Kidney tubule cell (primary cell): Measurements from ENCODE around the gene HYLS1.

Experiments
- DNase-seq: peaks from one replicate; pipeline ENCODE4 v3.0.0-alpha.2; 2018; ENCODE audit warnings: low spot score

Gene HYLS1

GRCh38 chr11:125934473-125934872 lies 47.0 kb downstream of the HYLS1 start:
- no peak for DNase-seq

DNA sequence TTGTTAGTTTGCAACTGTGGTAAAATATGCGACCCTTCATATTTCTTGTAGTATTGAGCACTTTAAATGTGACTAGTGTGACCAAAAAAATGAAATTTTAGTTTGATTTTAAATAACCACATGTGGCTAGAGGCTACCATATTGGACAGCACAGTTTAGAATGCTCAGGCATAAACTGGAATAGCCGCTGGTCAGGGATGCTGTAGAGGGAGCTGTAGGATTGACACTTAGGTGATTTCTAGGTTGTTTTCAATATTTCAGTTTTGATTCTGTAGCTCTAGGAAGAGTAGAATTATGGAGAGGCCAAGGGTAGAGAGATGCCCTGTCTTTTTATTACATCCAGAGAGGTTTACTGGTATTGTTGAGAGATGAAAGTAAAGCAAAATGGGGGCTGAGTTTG lies 47.6 kb downstream of the HYLS1 start:
- DNase-seq: no peak

DNA sequence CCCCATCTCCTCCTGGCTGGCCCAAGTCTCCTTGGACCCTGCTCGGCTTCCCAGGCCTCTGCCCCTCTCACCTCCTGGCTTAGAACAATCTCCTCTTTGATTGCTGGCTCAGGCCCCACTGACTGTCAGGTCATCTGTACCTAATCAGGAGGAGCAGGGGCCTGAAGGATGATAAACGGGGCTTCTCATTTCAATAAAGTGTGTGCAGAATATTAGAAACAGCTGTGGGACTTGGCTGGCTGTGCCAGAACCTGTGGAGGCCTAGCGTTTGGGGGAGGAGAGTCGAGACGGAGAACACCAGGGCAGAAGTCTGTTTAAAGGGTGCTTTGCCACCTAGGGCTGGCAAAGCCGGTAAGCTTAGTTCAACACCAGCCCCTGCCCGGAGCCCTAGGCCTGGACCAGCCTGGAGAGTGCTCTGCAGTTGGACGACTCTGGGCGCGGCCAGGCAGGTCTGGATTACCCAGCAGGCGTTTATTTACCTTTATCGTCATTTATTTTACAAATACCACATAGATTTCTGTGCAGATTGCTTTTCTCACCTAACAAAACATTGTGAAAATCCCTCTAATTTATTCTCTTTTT lies 48.2 kb downstream of the HYLS1 start:
- no peak for DNase-seq

DNA sequence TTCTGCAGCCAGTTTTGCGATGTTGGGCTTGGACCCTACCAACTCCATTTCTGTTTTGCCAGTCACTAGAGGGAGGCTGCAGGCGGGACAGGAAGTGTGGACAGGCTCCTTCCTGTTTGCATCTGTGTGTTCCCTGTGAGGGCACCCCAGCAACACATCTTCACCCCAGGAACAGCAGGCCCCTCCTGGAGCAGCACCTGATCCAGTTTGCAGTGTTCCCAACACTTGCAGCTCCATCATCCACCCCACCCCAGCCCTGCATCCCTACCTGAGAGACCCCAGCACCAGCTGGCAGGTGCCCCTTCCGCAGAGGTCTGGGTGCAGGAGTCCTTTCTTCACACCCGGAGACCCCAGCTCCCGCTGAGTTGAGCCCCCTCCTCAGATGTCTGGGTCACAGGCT lies 51.0 kb downstream of the HYLS1 start:
- DNase-seq: no peak

GRCh38 chr11:125939081-125939521 lies 51.6 kb downstream of the HYLS1 start:
- no peak for DNase-seq

DNA sequence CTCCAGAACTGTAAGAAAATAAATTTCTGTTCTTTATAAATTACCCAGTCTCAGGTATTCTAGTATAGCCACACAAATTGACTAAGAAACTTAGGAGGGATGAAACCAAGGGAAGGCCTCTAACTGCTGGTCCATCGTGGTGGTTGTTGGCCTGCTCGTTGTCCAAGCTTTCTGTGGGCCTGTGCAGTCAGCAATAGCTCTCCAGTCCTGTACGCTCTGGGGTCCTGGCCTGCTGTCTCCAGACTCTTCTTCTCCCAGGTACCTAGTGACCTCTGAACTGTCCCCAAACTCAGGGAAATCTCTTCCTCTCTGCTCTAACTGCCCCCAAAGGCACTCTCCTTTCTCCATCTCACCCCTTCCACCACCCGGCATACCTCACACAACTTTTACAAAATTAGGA lies 52.7 kb downstream of the HYLS1 start:
- DNase-seq: no peak

- no peak for DNase-seq
These were observed 53.8 kb downstream of the HYLS1 start for GRCh38 chr11:125941267-125941618.

DNA sequence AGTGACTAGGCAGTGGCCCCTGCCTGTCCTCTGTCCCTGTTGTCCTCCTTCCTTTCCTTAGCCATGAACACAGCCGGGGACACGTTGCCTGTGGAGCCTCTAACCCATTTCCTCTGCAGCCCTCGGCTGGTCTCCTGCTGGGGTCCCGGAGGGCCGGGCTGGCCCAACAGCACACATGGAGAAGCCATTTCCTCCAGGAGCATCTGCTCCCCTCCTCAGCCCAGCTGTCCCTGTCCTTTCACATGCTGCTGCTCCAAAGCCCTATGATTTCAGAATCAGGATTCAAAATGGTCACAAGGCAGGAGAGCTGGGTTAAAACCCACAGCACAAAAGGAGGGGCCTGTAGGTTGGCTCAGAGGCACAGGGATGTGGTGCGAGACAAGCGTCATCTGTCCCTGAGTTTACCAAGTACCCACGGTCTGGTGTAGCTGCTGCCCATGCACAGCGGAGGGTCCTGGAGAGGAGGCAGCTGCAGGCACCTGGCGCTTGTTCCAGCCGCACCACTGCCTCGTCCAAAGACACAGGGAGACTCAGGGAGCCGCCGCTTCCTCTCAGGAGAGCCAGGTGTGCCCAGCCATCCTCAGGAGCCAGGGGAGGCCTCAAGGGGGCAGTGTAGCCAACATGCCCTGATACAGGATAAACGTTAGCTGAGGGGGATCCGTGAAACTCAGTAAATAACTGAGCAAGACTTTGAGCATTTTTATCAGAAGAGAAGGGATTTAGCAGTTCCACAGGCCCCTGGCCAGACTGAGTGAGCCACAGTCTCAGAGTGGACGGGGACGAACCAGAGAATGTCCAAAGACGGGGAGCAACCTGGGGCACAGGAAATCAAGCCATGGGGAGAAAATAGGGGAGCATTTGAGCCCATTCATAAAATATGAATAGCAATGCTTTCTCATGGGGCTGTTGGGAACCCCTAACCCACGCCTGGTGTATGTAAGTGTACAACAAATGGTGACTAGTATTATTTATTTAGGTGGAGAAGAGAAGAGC lies 54.4 kb downstream of the HYLS1 start:
- peak; percentile 50 for DNase-seq

DNA sequence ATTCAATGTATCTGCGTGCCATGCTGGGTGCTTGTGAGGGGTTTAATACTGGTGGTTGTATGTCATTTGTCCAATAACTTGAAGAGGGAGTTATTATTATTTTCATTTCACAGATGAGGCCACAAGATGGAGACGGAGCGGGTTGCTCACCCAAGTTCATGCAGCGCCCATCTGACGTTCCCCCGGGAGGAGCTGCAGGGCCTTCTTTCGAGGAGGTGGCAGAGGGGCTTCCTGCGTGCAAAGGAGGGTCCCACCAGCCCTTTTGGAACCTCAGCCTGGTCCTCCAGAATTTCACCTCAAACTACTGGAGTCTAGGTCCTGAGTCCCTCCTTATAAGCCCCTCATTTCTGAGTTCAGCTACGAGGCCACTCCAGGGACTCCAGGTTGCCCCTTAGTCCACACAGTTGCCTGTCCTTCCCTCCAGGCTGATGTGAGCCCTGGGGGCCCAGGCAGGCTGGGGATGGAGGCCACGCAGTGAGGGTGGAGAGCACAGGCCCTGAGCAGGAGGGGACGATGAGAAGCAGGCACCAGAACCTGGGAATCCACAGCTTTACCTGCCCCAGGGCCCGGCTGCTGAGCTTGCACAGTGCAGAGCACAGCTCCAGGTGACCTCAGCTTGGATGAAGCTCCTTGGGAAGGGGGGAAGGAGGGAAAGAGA lies 55.4 kb downstream of the HYLS1 start:
- no peak for DNase-seq

DNA sequence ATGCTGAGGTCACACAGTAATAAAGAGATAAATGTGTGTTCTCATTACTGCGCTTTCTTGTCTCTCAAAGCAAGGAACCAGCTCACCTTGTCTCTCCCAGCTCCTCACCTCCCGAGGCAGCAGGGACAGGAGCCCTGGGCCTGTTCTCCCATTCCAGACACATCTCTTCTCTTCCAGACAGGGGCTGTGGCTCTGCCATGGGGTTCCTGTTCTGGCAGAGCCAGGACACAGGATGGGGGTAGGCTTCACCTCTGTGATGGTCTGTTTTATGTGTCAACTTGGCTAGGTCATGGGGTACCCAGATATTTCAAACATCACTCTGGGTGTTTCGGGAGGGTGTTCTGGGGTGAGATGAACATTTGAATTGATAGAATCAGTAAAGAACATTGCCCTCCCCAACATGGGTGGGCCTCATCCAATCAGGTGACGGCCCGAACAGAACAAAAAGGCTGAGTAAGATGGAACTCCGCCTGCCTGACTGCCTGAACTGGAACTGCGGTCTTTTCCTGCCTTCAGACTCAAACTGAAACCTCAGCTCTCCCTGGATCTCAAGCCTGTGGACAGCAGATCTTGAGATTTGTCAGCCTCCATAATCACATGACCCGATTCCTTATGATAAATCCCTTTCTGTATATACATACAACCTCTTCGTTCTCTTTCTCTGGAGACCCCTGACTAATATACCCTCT lies 56.3 kb downstream of the HYLS1 start:
- DNase-seq: no peak

GRCh38 chr11:125944350-125945010 lies 57.0 kb downstream of the HYLS1 start:
- DNase-seq: no peak

DNA sequence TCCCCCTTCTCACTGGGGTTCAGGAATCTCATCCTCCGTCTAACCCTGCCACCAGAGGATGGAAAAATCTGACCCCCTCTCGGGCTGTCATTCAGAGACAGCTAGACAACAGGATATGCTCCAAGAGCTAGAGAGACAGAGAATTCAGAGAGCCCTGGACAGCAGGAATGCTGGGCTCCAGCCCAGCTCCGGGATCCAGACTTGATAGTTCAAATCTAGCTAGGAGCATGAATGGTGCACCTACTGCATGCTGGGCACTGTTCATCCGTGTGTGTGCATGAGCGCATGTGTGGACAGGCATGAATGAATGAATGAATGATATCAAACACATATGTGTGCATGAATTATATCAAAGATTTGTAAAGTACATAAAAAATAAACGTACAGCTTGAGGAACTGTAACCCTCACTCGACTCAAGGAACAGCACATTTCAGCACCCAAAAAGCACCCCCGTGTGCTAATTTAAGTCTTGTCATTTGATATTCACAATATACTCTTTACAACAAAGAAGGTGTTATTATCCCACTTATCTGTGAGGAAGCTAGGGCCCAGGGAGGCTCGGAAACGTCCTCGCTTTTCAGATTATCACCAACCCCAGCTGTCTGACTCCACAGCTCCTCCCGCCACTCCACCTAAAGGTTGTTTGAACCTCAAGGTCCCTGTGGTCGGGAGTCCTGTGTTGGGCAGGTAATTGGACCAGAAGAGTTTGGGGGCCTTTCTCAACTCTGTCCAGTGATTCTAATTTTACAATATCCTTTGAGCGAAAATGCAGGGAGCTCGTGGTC lies 57.7 kb downstream of the HYLS1 start:
- no peak for DNase-seq

- peak; percentile 46 for DNase-seq
These were observed 58.5 kb downstream of the HYLS1 start, which contains the start of gene VSIG10L2 for GRCh38 chr11:125945797-125946520. Gene VSIG10L2, plus strand, starts transcription at chr11:125946044. Its CDS starts 12 bp downstream, at chr11:125946056.

- no peak for DNase-seq
These were observed 59.4 kb downstream of the HYLS1 start for GRCh38 chr11:125946712-125947418.

DNA sequence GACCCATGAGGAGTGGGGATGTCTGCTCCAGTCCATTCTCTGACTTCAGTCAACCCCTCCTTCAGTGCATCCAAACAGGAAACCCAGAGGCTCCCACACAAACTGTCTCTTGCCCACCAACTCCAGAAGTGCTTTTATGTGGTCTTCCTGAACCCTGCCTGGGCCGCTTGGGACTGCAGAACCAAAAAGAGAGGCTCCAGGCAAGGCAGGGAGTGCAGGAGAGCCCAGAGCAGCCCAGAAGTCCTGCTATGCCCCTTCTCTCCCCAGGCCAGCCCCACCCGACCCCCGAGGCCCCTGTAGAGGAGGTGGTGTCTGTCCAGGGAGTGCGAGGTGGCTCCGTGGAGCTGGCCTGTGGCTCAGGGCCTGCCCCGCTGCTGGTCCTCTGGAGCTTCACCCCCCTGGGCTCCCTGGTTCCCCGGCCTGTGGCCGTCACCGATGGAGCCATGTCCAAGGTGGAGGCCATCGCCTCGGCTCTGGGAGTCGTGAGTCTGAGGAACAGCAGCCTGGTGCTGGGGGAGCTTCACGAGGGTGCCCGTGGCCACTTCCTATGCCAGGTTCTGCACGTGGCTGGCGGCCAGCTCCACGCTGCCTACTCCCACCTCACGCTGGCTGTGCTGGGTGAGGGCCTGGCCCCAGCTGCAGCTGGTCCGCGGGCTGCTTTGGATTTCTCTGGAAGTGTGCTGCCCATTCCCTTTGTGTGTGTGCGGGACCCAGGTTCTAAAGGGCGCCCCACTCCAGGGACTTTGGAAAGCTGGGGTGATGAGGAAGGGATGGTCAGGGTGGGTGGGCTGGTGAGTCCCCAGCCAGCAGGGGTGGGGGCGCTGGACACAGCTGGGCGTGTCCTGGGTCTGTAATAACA lies 60.2 kb downstream of the HYLS1 start:
- DNase-seq: no peak

DNA sequence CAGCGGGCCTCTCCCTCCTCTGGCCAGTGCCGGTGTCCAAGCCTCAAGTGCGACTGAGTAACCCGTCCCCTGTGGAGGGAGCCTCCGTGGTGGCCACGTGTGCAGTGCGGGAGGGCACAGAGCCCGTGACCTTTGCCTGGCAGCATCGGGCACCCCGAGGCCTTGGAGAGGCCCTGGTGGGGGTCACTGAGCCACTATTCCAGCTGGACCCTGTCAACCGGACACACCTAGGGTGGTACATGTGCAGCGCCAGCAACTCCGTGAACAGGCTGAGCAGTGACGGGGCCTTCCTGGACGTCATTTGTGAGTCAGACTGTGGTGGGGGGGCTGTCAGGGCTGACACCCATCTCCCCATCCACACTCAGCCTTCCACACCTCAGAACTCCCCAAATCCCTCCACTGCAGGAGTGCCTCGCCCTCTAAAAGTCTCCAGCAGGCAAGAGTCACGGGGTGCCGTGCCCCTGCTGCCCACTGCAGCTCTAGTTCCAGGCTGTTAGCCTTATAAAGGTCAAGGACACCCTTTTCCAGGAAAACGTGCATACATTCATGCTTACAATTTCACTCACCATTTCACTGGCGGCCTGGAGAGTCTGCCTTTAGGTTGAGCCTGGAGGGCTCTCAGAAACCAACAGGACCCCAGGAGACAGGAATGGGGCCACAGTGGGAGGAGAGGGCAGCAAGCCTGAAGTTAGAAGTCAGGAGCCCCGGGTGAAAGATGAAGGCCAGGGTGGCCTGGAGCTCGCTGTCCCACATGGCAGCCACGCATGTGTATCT lies 61.0 kb downstream of the HYLS1 start:
- DNase-seq: no peak

DNA sequence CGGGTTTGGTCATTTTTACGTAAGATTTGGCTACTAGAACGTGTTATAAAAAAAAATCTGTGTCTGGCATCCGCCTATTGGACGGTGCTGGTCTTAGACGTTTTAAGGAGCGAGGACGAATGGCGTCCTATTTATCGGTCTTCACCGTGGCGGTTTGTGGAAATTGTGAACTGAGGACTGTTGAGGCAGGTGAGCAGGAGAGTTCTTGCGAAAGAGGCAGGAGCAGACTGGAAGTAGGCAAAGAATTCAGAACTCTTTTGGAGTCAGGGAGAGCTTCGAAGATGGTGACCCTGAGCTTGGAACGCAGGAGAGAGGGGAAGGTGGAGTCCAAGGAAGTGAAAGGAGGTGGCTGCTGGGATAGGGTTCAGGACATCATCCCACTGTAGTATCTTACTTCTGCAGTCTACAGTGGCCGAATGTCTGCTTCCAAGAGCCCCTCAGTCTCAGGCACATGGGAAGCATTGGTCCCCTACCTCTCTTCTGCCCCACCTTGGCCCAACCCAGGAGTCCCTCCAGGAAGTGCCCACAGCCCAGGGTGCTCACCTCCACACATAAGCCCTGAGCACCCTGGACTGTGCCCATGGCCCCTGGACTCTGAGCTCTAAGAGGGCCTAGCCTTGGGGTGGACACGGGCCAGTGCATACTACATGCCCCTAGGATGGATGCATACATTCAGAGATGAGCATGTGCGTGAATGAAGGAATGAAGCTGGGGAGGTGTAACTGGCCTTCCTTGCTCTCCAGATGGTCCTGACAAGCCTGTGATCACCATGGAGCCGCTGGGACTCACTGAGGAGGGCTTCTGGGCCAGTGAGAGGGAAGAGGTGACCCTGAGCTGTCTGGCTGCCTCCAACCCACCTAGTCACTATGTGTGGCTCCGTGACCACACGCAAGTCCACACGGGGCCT lies 62.1 kb downstream of the HYLS1 start:
- DNase-seq: no peak
